ENCODE measurements around the gene DIPK1B.

The DIPK1B gene

DNA sequence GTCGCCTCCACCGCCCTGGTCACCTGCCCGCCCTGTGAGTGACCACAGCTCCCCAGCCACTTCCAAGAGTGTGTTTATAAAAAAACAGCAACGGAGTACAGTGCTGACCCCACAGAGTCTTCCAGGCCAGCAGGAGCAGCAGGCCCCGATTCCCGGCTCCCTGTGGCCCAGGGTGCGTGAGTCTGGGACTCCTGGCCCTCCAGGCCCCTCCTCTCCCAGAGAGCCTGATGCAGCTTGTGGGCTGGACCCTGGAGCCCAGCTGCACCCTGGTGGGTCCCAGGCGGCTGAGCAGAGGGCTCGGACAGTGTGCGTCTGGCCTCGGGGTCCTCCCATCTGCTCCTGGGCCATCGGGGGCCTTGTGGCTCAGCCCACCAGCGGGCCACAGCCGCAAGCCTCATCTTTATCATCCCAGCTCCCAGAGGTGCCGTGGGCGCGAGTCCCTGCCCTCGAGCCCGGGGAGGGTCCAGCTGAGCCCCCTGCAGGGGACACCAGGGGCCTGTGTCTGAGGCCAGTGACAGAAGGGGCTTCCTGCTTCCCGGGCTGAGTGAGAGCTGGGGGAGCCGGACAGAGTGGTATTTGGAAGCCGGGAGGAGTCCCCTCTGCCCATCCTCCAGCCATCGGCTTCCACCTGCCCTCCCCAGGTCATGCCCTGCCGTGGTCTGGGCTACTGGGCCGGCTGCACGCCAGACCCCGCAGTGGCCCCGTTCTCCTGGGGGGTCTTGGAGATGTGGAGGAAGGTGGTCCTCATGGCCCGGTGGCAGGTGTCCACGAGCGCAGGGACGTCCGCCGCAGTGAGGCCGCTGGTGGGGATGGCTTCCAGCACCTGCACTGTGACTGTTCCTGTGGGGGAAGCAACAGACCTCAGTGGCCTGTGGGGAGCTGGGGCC lies 39.0 kb upstream of the DIPK1B start:
- peak; percentile 53 for DNase-seq

DNA sequence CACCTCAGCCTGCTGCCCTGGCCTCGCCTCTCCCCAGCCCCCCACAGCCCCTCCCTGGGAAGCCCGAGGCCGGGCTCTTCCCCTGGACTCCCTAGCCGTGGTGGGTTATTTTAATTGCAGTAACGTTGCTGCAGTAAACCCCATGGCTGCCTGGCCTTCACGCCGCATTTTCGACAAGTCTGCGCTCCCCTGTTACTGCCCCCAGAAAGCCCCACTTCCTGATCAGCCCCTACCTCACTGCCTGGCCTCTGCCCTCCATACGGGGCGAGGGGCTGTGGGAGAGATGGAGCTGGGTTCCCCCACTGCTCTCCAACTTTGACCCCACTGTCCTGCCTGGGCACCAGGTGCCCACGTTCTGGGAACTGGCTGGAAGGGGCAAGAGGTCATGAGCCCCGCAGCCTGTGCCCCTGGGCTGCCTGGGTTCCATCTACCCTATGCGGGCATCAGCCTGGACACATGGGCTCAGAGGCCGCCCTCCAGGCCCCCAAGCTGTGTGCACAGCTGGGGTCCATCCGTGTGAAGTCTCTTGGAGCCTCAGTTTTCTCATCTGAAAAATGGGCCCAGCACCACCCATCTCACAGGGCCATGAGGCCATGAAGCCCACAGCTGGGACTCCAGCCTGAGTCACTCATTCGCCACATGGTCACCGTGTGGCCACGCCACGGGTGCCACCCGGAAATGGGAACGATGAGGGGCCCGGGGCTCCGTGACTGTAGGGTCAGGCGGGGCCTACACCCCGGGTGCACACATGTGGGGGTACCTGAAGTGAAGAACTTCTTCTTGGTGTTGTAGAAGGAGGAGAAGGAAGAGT lies 38.2 kb upstream of the DIPK1B start:
- peak; percentile 70 for DNase-seq

DNA sequence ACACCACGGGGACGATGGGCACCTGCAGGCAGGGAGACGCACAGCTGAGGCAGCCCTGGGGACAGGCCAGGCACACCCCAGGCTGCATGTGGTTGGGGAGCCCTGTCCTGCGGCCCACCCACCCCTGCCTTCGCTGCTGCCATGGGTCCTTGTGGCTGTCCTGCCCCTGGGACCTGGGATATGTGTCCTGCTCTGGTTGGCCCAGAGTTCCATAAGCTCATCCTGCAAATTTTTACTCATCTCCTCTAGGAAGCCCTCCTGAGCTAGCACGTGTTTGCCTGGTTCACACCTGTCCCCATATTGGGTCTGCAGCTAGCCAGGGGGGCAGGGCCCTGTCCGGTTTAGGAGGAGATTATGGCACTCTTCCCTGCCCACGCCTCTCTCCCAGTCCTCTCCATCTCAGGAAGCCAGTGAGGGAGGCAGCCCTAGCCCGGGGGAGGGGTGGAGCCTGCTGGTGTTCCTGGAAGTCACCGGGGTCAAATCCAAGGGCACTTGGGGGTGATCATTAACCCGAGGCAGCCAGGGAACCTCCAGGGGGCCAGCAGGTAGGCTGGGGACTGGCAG lies 37.5 kb upstream of the DIPK1B start:
- peak; percentile 67 for DNase-seq

DNA sequence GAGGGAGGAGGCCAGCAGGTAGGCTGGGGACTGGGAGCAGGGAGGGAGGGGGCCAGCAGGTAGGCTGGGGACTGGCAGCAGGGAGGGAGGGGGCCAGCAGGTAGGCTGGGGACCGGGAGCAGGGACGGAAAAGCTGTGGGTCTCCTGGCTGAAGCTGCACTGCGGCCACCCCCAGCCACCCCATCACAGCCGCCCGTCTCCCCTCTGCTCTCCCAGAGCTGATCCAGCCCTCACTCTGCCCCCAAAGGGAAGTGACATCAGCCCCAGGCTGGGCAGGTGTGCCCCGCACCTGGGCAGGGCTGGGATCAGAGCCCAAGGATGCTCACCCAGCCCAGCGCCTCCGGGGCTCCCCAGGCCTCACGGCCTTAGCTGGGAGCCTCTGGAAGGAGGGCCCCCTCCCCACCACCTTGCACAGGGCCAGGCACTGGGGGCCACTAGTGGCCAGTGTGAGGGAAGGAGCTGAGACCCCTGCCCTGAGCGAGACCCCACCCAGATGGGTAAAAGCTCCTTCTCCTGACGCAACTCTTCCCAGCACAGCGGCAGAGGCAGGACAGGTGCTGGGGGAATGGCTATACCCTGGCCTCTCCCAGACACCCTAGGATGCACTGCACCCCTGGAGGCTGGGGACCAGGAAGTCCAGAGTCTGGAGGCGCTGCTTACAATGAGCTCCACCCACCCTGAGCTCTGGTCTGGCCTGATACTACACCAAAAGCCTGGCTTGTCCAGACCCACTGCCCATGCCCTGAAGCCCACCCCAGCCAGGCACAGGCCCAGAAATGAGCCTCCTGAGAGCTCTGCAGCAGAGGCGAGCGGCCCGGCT lies 36.7 kb upstream of the DIPK1B start:
- peak; percentile 59 for DNase-seq

DNA sequence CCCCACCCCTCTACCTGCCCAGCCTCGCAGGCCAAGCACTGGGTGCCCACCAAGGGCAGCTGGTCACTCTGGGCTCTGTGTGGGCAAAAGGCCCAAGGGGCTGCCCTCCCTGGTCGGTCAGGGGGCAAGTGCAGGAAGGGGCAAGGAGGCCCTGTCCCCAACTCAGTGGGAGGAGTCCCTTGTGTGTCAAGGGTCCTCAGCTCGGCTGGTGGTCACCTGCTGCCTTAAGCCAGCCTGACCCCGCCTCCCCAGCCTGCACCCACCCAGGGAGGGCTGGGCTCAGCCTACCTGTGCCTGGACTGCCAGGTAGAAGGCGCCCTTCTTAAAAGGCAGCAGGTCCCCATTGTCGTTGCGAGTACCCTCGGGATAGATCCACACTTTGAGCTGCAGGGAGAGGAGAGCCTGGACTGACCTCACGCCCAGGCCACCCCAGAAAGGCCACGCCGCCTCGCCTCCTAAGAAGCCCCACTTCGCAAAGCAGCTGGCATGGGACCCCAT lies 36.0 kb upstream of the DIPK1B start:
- DNase-seq: no peak

DNA sequence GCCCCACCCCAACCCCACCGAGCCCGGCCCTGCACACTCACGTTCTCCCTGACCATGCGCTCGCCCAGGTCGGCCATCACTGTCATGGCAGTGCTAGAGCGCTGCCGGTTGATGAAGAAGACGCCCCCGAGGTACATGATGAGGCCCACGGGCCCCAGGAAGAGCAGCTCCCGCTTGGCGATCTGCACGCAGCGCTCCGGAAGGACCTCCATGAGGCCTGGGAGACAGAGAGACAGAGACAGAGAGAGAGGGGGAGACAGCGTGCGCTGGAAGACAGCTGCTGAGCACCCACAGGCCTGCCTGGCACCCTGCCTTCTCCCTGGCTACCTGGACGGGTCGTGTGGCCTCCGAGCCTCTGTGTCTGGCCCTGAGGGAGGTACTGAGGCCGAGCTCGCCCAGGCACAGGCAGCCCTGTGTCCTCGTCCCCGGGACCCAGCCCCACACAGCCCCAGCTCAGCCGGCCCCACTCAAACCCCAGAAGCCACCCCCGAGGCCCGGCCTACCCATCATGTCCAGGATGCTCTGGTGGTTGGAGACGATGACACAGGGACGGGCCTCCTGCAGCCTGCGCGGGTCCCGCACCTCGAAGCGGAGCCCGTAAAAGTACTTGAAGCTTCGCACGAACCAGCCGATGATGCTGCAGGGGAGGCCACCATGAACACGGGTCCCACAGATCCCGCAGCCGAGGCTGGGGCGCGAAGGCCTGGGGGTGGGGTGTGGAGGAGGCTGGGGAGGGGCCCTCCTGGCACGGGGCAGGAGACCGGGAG lies 35.3 kb upstream of the DIPK1B start:
- DNase-seq: no peak

DNA sequence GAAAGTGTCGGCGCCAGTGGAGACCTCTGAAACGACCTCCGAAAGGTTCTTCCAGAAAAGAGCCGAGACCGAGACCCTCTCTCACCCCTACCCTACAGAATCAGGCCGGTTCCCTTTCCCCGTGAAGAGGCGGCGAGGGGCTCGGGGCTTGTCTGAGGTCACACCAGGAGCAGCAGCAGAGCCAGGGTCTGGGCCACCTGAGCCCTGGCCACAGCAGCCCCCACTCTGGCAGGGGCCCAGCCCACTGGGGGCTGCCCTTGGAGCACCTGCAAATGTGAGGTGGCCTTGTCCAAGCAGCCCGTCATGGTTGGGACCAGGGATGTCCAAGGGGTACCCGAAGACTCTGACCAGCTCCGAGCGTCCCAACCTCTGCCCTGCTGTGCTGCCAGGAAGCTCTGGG lies 34.3 kb upstream of the DIPK1B start:
- DNase-seq: no peak

DNA sequence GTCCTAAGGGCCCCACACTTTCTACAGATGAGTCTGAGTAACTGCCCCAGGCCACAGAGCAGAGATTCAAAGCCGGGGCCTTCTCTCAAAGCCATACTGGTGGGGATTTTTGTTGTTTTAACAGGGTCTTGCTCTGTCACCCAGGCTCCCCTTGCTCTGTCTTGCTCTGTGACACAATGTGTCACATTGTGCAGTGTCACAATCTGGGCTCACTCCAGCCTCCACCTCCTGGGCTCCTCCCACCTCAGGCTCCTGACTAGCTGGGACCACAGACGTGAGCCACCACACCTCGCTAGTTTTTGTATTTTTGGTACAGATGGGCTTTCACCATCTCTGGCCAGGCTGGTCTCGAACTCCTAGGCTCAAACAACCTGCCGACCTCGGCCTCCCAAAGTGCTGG lies 33.7 kb upstream of the DIPK1B start:
- DNase-seq: peak; percentile 65

DNA sequence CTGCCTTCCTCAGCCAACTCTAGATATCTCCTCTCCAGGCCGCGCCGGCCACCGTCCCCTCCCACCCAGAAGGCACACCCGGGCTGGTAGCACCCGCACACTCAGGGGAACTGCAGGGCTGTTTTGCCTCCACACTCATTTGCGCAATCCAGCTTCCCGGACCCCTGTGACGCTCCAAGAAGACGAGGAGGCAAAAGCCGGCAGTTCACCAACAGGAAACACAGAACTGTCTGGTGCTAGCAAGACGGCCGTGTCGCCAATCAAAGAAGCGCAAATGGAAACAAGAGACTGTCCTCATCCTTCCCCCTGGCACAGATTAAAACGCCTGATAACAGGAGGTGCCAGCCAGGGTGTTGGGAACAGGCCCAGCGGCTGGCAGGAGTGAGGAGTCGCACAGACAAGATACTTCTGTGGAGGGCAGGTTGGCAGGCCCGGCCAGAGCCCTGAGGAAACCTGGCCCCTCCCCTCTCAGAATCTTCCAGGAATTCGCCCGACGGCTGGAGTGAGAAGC lies 32.9 kb upstream of the DIPK1B start:
- peak; percentile 84 for DNase-seq

DNA sequence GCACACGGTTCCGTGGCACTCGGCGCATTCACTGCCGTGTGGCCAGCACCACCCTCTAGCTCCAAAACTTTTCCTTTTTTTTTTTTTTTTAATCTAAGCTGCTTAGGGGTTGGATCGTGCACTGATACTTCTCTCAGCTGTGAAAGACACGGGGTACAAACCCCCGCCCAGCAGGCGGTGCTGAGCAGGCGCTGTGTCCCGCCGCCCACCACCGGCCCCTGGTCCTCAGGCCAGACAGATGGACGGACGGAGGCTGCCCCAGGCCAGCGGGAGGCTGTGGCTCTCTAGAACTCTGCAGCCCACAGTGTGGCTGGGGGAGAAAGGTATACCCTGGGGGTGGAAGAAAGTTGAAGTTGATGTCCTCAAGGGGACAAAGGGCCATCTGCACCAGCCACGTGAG lies 31.3 kb upstream of the DIPK1B start:
- DNase-seq: no peak

DNA sequence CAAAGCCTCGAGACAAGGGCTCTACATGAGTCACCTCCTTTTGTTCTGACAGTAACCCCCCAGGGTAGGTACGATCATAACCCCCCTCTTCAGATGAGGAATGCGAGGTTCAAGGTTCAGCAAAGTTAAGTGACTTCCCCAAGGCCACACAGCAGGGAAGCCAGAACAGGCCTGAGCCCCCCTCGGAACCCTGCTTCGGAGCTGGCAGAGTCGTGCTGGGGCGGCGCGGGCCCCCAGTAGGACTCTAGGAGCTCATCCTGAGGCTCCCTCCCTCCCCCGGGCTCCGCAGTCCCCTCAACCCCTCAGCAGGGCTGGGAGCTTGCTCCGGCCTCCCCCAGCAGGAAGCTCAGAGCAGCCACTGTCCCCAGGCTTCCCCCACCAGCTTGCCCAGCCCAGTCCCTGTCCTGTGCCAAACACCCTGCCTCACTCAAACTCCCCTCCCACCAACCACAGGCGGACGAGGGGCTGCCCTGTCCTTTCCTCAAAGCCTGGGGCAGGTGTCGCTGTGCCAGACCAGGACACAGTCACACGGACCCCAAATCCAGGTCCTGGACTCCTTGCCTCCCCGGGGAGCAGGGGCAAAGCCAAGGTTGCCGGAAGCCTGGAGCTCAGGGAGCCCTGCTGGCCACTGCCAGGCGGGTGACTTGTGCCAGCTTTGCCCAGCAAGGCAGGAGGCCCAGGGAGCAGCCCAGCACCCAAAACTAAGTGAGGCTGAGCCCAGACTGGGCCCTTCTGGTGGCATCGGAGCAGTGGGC lies 30.2 kb upstream of the DIPK1B start:
- no peak for DNase-seq

DNA sequence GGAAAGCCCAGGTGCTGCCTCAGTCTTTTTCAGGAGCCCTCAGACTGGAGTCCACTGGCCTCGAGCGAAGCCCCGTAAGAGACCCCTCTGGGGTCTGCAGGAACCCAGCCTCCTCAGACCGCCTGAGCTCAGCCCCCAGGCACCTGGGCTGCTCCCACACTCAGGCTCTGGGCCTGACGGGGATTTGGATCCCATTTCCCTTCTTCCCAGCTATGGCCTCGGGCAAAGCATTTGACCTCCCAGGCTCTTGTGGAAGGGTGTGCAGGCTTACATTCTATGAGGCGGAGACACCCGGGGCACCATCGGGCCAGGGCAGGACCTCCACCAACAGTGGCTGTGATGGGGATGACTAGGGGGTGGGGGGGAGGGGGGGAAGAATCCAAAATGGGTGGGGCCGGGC lies 29.7 kb upstream of the DIPK1B start:
- no peak for DNase-seq

DNA sequence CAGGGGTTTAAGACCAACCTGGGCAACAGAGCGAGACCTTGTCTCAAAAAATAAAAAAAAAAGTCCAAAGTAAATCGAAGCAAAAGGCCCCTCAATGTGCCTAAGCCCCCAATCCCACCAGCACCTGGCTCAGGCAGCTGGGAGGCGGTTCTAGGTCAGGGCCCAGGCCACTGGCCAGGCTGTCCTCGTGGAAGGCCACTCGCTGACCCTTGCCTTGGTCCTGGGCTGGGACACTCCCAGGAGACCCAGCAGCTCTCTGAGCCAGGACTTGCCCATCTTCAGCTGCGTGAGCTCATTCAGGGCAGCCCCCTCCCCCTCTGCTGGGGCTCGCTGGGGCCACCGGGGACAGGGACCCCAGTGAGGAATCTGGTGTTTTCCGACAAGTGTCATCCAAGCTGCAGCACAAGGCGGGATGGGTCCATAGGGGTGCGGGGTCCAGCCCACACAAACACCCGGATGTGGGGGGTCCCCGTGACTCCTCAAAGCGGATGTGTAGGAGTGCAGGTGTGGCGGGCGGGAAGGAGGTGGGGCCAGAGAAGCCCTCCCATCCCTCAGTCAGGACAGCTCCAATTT lies 29.1 kb upstream of the DIPK1B start:
- DNase-seq: no peak

DNA sequence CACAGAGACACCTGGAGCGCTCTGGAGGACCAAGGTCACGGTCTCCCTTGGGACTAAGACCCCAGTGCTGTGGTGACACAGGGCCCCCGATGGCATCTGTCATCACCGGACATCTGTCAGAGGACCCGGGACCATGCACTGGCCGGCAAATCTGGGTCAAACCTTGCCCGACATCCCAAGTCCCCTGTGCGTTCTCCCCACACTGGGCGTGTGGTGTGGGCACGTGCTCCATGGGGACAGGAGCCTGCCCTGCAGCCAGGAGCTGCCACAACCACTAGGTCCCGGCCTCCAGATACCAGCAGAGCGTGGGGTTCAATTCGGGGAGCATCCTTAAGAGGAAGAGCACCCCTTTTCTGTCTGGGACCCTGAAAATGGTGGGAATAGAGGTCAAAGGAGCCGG lies 28.6 kb upstream of the DIPK1B start:
- DNase-seq: no peak

DNA sequence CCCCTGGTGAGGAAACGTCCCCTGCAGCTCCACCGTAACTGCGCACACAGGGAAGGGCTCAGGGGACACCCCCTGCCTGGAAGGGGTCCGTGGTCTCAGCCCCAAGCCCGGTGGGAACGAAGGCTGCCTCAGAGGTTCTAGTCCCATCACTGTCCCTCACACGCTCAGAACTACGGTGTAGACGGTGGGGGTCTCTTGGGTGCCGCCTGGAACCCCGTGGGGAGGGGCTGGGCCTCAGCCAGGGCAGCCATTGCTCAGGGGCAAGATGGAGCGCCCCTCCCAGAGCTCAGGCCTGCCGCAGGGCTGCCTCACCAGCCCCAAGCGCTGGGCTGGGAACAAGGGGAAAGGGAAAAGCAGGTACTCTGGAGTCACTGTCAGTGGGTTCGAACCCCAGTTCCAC lies 28.0 kb upstream of the DIPK1B start:
- no peak for DNase-seq

DNA sequence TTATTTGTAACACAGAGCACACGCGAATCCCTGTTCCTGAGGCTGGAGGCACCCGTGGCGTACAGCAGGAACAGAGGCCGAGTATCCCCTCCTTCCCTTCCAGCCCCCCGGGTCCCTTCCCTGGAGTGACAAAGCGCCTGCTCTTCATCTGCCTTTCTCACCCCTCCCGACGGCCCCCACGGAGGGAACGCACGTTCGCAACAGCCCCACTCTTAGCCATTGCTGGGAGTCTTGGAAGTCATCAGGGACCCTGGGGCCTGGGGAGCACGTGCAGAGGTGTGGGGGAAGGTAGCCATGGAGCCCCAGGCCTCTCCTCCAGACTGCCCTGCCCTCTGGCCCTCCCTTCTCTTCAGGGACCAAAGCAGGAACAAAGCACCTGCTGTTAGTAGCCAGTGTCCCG lies 27.6 kb upstream of the DIPK1B start:
- DNase-seq: no peak

DNA sequence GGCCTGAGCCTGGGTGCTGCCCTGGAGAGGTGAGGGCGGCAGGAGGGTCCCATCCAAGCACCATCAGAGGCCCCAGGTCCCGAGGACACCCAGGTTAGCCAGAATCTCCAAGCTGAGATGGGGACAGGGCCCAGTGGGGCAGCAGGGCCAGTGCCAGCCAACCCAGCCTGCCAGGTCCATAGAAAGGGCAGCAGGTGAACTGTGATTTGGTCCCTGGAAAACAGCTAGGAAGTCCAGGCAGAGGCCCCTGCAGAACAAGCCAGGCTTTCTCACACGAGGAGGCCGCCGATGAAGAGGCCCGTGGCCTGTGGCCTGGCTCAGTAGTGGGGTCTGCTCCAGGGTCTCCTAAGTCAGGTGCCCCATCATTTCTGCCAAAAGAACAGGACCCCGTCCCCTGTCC lies 27.2 kb upstream of the DIPK1B start:
- DNase-seq: no peak

DNA sequence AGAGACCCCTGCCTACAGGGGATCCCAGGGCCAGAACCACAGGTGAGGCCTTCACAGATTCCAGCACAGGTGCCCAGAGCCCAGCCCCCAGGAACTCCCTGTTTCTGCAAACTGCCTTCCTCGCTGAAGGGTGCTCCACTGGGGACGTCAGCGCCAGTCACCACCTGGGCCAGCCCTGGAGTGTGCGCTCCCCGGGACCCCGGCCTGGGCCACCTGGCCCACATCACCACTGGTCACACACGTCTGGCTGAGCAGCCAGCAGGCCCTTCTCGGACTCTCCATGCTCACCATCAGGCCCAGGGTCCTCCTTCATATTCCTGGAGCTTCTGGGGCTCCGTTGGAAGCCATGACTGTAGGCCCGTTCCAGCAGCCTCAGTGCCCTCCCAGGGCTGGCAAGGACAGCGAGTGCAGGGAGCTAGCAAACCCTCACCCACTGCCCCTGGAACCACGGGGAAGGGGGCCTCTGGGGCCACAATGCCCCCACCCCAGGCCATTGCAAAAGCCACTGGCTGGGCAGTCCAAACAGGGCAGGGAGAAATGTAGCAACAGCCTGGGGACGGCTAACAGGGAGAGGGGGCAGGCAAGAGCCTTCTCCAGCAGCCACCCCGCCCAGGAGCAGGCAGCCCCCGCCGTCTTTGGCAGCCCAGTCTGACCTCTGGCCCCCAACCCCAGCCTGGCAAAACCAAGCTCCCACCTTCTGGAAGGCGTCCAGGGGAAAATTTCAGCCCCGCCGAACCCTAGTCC lies 26.4 kb upstream of the DIPK1B start:
- peak; percentile 48 for DNase-seq

DNA sequence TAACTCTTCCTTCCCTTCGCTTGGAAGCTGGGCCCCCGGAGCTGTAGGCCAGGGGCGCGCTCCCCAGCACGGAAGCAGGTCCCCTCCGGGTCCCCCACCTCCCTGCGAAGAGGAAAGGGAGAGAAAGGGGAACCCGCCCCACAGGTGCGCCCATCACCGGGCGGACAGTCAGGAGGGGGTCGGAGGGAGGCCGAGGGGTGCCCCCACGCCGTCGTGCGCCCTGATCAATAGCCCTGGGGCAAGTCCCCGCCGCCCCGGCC lies 25.9 kb upstream of the DIPK1B start:
- no peak for DNase-seq

All from hematopoietic multipotent progenitor cell treated with erythropoietin and hydrocortisone succinate and interleukin-3 and kit ligand, for 4 days (in vitro differentiated cells).